IMR-90 (cell line): Measurements from ENCODE around the gene LTBP1. TPM values are rescaled to one million over a fixed set of nuclear protein-coding genes. Genes with fewer than 3 reads are reported as not detected.

Experiments
- ATAC-seq: fragments of 200-7000 bp; cut with Tn5 transposase; 2 replicates; pipeline ENCODE4 v1.9.1; 2020; ENCODE audit warnings: low read depth, mild to moderate bottlenecking, moderate library complexity
- BruUV-seq: library from RNA; stranded (reverse); fragments of 400-500 nt; replicated peaks from 2 replicates; lab custom pipeline; 2021; lab: Mats Ljungman, UMichigan
- CTCF ChIA-PET: fragments of 300-600 bp; formaldehyde crosslinking; extraction: SDS; loops from one replicate; lab custom pipeline; 2021; ENCODE audit warnings: antibody characterized with exemption; lab: Yijun Ruan, JAX
- POLR2A ChIA-PET: fragments of 300-600 bp; sonication (Branson Sonifier 250); formaldehyde crosslinking; loops from one replicate; lab custom pipeline; 2022; ENCODE audit warnings: antibody characterized with exemption; ENCODE audit not compliant: unreplicated experiment; lab: Charles Lee
- DNase-seq: peaks from one replicate; pipeline ENCODE4 v3.0.0; 2013
- H2AFZ ChIP-seq: replicated peaks from 2 replicates; pipeline ENCODE3; 2013; ENCODE audit warnings: low read length, mild to moderate bottlenecking; ENCODE audit not compliant: poor library complexity
- H2AK5ac ChIP-seq: 2 replicates; pipeline ENCODE4 v1.6.1; 2013; ENCODE audit warnings: low read depth, low read length, inconsistent platforms
- H2AK9ac ChIP-seq: replicated peaks from 2 replicates; pipeline ENCODE3; 2013; ENCODE audit warnings: mild to moderate bottlenecking, low read depth, low read length, moderate library complexity; ENCODE audit not compliant: poor library complexity
- H2BK120ac ChIP-seq: 2 replicates; pipeline ENCODE4 v1.6.1; 2013; ENCODE audit warnings: low read depth, low read length, inconsistent platforms
- H2BK15ac ChIP-seq: 3 replicates; pipeline ENCODE4 v1.6.1; 2013; ENCODE audit warnings: low read depth, low read length, inconsistent platforms
- H2BK20ac ChIP-seq: 2 replicates; pipeline ENCODE4 v1.6.1; 2013; ENCODE audit warnings: low read depth, mild to moderate bottlenecking, inconsistent platforms, low read length, moderate library complexity
- H2BK5ac ChIP-seq: 2 replicates; pipeline ENCODE4 v1.6.1; 2013; ENCODE audit warnings: mild to moderate bottlenecking, low read depth, low read length, inconsistent platforms; ENCODE audit not compliant: poor library complexity, severe bottlenecking
- H3K14ac ChIP-seq: replicated peaks from 2 replicates; pipeline ENCODE4 v1.6.1; 2013; ENCODE audit warnings: low read depth, low read length, inconsistent platforms
- H3K18ac ChIP-seq: 2 replicates; pipeline ENCODE4 v1.6.1; 2013; ENCODE audit warnings: low read depth, low read length, control low read depth
- H3K23ac ChIP-seq: 2 replicates; pipeline ENCODE4 v1.6.1; 2013; ENCODE audit warnings: low read depth, low read length, inconsistent platforms
- H3K27ac ChIP-seq: 2 replicates; pipeline ENCODE4 v1.5.1; 2013; ENCODE audit warnings: mild to moderate bottlenecking, control low read depth, low read length; ENCODE audit not compliant: insufficient read depth
- H3K27me3 ChIP-seq: 2 replicates; pipeline ENCODE4 v1.6.1; 2013; ENCODE audit warnings: low read length; ENCODE audit not compliant: control insufficient read depth, insufficient read depth
- H3K36me3 ChIP-seq: 2 replicates; pipeline ENCODE4 v1.6.1; 2013; ENCODE audit warnings: low read length, mixed read lengths; ENCODE audit not compliant: control insufficient read depth, insufficient read depth
- H3K4ac ChIP-seq: 2 replicates; pipeline ENCODE4 v1.6.1; 2013; ENCODE audit warnings: low read depth, low read length, inconsistent platforms
- H3K4me1 ChIP-seq: 2 replicates; pipeline ENCODE4 v1.6.1; 2013; ENCODE audit warnings: low read length, mixed read lengths; ENCODE audit not compliant: control insufficient read depth, insufficient read depth
- H3K4me2 ChIP-seq: 2 replicates; pipeline ENCODE4 v1.6.1; 2013; ENCODE audit warnings: low read depth, mild to moderate bottlenecking, control low read depth, low read length, moderate library complexity
- H3K4me3 ChIP-seq: 2 replicates; pipeline ENCODE4 v1.5.1; 2013; ENCODE audit warnings: low read depth, mild to moderate bottlenecking, control low read depth, low read length, moderate library complexity; ENCODE audit not compliant: insufficient read depth
- H3K56ac ChIP-seq: 2 replicates; pipeline ENCODE4 v1.6.1; 2013; ENCODE audit warnings: low read length, inconsistent platforms; ENCODE audit not compliant: insufficient read depth; ENCODE audit errors: extremely low read depth
- H3K79me1 ChIP-seq, 2 experiments: 2 replicates each; pipeline ENCODE4 v1.6.1; 2013; ENCODE audit warnings: low read length in 2 of 2, inconsistent platforms in 1 of 2, low read depth in 1 of 2
- H3K9ac ChIP-seq: 2 replicates; pipeline ENCODE4 v1.6.1; 2013; ENCODE audit warnings: low read depth, low read length, control low read depth
- H3K9me1 ChIP-seq: 2 replicates; pipeline ENCODE4 v1.6.1; 2013; ENCODE audit warnings: low read length, inconsistent platforms; ENCODE audit not compliant: insufficient read depth
- H3K9me3 ChIP-seq: 2 replicates; pipeline ENCODE4 v1.6.1; 2013; ENCODE audit warnings: low read length; ENCODE audit not compliant: control insufficient read depth, insufficient read depth
- H4K20me1 ChIP-seq: 2 replicates; pipeline ENCODE4 v1.6.1; 2013; ENCODE audit warnings: low read length, inconsistent platforms; ENCODE audit not compliant: insufficient read depth
- H4K5ac ChIP-seq: 2 replicates; pipeline ENCODE4 v1.6.1; 2013; ENCODE audit warnings: mild to moderate bottlenecking, low read depth, low read length, control low read depth
- H4K8ac ChIP-seq, 2 experiments: 2 replicates each; pipeline ENCODE4 v1.6.1; 2013; ENCODE audit warnings: low read depth in 2 of 2, low read length in 2 of 2, control low read depth in 1 of 2, inconsistent platforms in 1 of 2
- H4K91ac ChIP-seq: 2 replicates; pipeline ENCODE4 v1.6.1; 2013; ENCODE audit warnings: low read depth, low read length, inconsistent platforms; ENCODE audit not compliant: insufficient read depth
- BHLHE40 ChIP-seq: fragments of 150-350 bp; IDR thresholded peaks from 2 replicates; pipeline ENCODE4 v1.6.1; 2016; ENCODE audit warnings: mild to moderate bottlenecking, low read depth, low read length
- MAFK ChIP-seq: IDR thresholded peaks from 2 replicates; pipeline ENCODE4 v1.6.1; 2012; ENCODE audit warnings: low read depth, low read length, improper control_type of control experiment
- USF2 ChIP-seq: fragments of 150-350 bp; IDR thresholded peaks from 2 replicates; pipeline ENCODE4 v1.6.1; 2017; ENCODE audit warnings: mild to moderate bottlenecking, antibody characterized with exemption, low read length, low read depth
- WGBS, 2 experiments: methylation state at CpG; one replicate each; pipeline versions ENCODE4 v1.1.5 to v1.1.7; 2013; ENCODE audit warnings: missing lambda C conversion rate in 2 of 2; ENCODE audit not compliant: insufficient read length in 1 of 2; ENCODE audit errors: extremely low coverage in 2 of 2; 5-methylcytosine and 5-hydroxymethylcytosine counted together
- dilution Hi-C: fragments of 300-500 bp; cut with HindIII; formaldehyde crosslinking; loops from one replicate; pipeline ENCODE4 v1.14.3; 2018; ENCODE audit warnings: low sequenced_read_pairs; ENCODE audit not compliant: unreplicated experiment
- in situ Hi-C: fragments of 300-500 bp; cut with MboI; formaldehyde crosslinking; loops from 3 replicates; pipeline ENCODE4 v1.14.3; 2019; ENCODE audit warnings: low sequenced_read_pairs, inconsistent platforms, mixed read lengths
- intact Hi-C: fragments of 100-400 bp; cut with micrococcal nuclease; formaldehyde crosslinking; loops from 2 replicates; pipeline ENCODE4 v1.10.0; 2022
- polyA plus RNA-seq, 3 experiments: library from polyadenylated mRNA; depleted of rRNA; stranded (reverse); fragments of >200 nt; gene quantifications; 2 replicates each; pipeline ENCODE4 v1.2.3, GENCODE V29; 2012; ENCODE audit warnings: low replicate concordance in 1 of 3
- total RNA-seq: library from RNA; depleted of rRNA; stranded (reverse); fragments of >200 nt; gene quantifications from 2 replicates; pipeline ENCODE4 v1.2.3, GENCODE V29; 2012

The LTBP1 gene
- total and polyA plus RNA-seq, 2 of the 4 experiments (the other 2 are of a cell fraction) = 235 to 326 TPM

GRCh38 chr2:33196700-33197099, 249.9 kb downstream of the LTBP1 start:
- no peak overlapping the region for H2BK120ac ChIP-seq
- no peak overlapping the region for H3K27ac ChIP-seq
- peaks cover 18% of the 10 kb centered on the region for H3K36me3 ChIP-seq
- no peak overlapping the region for H3K23ac ChIP-seq
- no peak overlapping the region for H3K4me3 ChIP-seq
- H3K18ac ChIP-seq = no peak overlapping the region
- no peaks in the 10 kb centered on the region for H3K4me1 ChIP-seq
- no peaks in the 10 kb centered on the region for H3K27me3 ChIP-seq
- intact Hi-C loops = no loop called here
- ChIA-PET CTCF (no interaction called here), POLR2A (no interaction called here)
- H2AK5ac ChIP-seq = no peak overlapping the region
- dilution Hi-C loops = no loop called here
- DNase-seq = no peak
- no peak overlapping the region for H4K5ac ChIP-seq
- H3K9me3 ChIP-seq = no peaks in the 10 kb centered on the region
- peaks cover 12 to 32% of the 10 kb centered on the region in 2 experiments for H3K79me1 ChIP-seq
- H3K4me2 ChIP-seq = no peak overlapping the region
- ATAC-seq = no peak
- WGBS, 2 experiments = 100% methylated on average over 1 of the region's 3 CpGs; no CpG with 5 or more reads in 1 of the 2 experiments
- in situ Hi-C loops = no loop called here
- no peak overlapping the region for H2AK9ac ChIP-seq
- H3K4ac ChIP-seq = no peak overlapping the region
- no peak overlapping the region for H2BK5ac ChIP-seq
- H4K20me1 ChIP-seq = no peaks in the 10 kb centered on the region
- no peak overlapping the region for H3K56ac ChIP-seq
- no peak overlapping the region for H2AFZ ChIP-seq
- no peak overlapping the region for H4K8ac ChIP-seq
- BruUV-seq = no TSS peak
- no peak overlapping the region for H2BK15ac ChIP-seq
- no peak overlapping the region for H4K91ac ChIP-seq
- TF ChIP-seq BHLHE40 (no peak), USF2 (no peak), MAFK (peak; percentile 56)
- no peak overlapping the region for H3K9ac ChIP-seq
- H2BK20ac ChIP-seq = no peak overlapping the region
- no peak overlapping the region for H3K14ac ChIP-seq
- H3K9me1 ChIP-seq = peaks cover 3% of the 10 kb centered on the region; the same call in 1 of the 2 replicates
